ENCODE results near the gene CYRIA. TPM values are rescaled to one million over a fixed set of nuclear protein-coding genes. Genes with fewer than 3 reads are reported as not detected.
A peak's percentile ranks its signal among the peaks of the same experiment; 100 is the strongest.

The CYRIA gene
- total RNA-seq, 4 donors from 2014 or later, result 1.8 to 4.0 (median 3.7) TPM

DNA sequence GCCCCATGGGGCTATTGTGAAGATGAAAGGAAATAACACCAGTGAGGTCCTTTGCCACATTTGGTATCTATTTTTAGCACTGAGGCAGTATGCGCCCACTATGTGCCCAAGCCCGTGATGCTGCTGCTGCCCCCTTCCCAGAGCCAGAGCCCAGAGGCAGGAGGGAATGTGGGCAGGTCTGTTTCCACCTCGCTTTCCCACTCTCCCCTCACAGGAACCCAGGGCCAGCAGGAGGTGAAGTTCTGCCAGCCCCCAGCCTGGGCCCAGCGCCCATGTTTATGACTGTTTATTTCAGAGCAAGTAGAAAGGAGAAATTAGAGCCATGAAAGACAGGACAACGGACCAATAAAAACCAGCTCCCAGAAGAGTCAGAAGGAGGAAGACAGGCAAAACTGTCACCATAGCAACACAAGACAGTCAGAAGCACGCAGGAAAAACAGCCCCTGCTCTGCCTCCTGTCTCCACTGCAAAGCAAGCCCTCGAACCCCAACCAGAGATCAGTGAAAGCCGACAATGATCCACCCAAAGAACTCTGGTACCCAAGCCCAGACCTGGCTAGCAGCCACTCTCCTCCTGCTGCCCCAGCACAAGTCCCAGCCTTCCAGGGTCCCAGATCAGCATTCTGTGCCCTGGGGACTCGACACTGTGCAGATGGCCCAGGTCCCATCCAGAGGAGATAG, 1.4 kb downstream of the CYRIA start:
- WGBS, result 44% methylated on average over 9 of the region's 9 CpGs
- TF ChIP-seq EP300 (IDR thresholded peaks at IDR 0.05) (no peak), POLR2A (IDR thresholded peaks at IDR 0.05) (no peak), POLR2AphosphoS5 (IDR thresholded peaks at IDR 0.05) (no peak)
- TF ChIP-seq, protein P1, sequence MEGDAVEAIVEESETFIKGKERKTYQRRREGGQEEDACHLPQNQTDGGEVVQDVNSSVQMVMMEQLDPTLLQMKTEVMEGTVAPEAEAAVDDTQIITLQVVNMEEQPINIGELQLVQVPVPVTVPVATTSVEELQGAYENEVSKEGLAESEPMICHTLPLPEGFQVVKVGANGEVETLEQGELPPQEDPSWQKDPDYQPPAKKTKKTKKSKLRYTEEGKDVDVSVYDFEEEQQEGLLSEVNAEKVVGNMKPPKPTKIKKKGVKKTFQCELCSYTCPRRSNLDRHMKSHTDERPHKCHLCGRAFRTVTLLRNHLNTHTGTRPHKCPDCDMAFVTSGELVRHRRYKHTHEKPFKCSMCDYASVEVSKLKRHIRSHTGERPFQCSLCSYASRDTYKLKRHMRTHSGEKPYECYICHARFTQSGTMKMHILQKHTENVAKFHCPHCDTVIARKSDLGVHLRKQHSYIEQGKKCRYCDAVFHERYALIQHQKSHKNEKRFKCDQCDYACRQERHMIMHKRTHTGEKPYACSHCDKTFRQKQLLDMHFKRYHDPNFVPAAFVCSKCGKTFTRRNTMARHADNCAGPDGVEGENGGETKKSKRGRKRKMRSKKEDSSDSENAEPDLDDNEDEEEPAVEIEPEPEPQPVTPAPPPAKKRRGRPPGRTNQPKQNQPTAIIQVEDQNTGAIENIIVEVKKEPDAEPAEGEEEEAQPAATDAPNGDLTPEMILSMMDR (IDR thresholded peaks at IDR 0.05), result no peak
- H3K9me3 ChIP-seq, result no peaks in the 10 kb centered on the region
- peak overlapping the region; percentile 65 for H3K4me3 ChIP-seq
- H3K4me1 ChIP-seq, result peaks cover 29% of the 10 kb centered on the region
- DNase-seq (ENCODE audit: low spot score in 2 of 2), result no peak
- no peaks in the 10 kb centered on the region for H3K27me3 ChIP-seq
- H3K36me3 ChIP-seq, result no peaks in the 10 kb centered on the region
- peak overlapping the region; percentile 34 for H3K27ac ChIP-seq

DNA sequence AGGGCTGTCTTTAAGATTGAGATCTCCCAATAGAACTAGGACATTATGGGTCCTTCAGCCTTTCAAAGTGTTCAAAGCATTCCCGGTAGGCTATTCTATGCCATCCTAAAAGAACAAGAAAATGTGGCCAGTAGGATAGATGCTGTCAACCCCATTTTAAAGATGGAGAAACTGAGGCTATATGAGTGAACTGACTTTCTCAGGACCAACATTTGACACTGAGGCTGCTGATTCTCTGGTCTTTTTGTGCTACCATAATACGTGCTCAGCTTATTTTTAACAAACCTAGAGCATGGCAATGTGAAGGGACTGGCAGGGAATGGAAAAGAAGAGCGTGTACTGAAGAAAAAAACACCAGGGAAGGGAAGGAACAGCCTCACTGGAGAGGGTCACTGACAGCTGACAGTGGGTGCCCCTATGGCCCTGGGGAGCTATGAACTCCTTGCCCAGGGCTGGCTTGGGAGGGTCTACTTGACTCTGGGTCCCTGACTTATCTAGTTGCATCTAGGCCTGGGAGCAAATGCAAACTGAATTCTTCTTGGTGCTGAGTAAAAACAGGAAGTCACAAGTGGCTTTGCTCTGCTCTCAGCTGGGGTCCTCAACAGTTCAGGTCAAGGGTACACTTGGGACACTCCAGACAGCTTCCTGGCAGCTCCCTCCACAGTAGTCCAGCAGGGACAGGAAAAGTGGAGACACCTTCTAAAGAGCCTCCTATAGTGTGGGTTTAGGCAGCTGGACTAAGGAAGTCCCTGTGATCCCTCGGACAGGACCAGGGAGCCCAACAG, 2.3 kb downstream of the CYRIA start:
- Histone ChIP-seq H3K36me3 (no peaks in the 10 kb centered on the region), H3K27ac (no peak overlapping the region), H3K4me3 (no peak overlapping the region), H3K4me1 (peaks cover 29% of the 10 kb centered on the region), H3K9me3 (no peaks in the 10 kb centered on the region), H3K27me3 (no peaks in the 10 kb centered on the region)
- TF ChIP-seq EP300 (IDR thresholded peaks at IDR 0.05) (no peak), POLR2AphosphoS5 (IDR thresholded peaks at IDR 0.05) (no peak), POLR2A (IDR thresholded peaks at IDR 0.05) (no peak)
- TF ChIP-seq, protein P1 (IDR thresholded peaks at IDR 0.05), result no peak
- 87% methylated on average over 3 of the region's 4 CpGs for WGBS
- DNase-seq (ENCODE audit: low spot score in 2 of 2), result no peak

DNA sequence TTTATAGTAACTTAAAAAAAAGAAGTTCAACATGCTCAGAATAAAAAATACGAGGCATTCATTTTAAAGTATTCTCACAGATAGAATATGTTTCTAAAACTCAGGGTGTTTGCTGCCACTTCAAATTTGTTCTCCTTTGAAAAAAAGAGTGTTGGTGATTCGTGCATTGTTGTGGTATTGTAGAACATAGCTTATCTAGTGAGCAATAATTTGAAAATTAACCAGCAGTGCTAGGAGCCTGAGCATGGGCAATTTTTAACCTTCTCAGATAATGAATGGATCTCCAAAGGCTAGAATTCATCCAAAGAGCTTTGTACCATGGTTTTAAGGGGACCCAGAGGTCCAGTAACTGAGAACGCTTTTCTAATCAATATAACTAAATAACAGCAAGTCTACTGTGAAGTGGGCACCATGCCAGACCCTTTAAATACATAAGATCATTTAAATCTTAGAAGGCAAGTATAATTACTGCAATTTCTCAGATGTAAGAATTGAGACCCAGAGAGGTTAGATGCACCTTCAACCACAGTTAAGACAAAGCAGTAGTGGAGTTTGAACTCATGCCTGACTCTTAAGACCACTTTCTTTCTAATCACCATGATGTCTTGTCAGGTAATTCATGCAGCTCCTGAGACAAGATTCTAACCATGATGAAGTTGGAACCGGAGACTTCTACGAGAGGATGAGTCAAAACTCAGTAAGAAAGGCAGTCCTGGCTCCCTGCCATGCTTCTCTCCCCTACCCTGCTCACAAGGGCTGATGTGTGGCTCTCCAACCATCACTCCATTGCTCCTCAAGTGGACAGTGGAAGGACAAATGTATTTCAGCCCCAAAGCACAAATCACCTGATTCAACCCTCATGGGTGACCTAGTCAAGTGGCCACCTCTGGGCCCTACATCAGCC, 3.4 kb downstream of the CYRIA start:
- DNase-seq (ENCODE audit: low spot score in 2 of 2), result no peak
- WGBS, result 85% methylated on average over 5 of the region's 5 CpGs
- TF ChIP-seq POLR2A (IDR thresholded peaks at IDR 0.05) (no peak), POLR2AphosphoS5 (IDR thresholded peaks at IDR 0.05) (no peak), EP300 (IDR thresholded peaks at IDR 0.05) (no peak)
- TF ChIP-seq, protein P1 (IDR thresholded peaks at IDR 0.05), result no peak
- no peaks in the 10 kb centered on the region for H3K27me3 ChIP-seq
- H3K4me1 ChIP-seq, result peaks cover 29% of the 10 kb centered on the region
- no peaks in the 10 kb centered on the region for H3K36me3 ChIP-seq
- no peak overlapping the region for H3K27ac ChIP-seq
- H3K4me3 ChIP-seq, result no peak overlapping the region
- H3K9me3 ChIP-seq, result no peaks in the 10 kb centered on the region

DNA sequence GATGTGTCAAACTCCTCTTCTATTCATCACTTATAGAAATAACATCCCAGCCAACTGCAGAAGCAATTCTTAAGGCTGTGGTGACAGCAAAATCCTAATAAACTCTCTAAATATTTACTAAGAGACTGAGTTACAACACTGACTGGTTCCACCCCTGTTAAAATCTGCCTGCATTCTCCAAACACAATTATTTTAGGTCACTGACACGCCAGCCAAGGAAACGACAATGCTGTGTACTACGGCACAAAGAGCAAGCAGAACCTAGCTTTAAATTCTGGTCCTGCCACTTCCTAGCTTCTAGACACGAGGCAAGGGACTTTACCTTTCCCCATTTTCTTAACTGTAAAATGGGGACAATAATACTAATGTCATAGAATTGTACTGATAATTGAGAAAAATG, 4.1 kb downstream of the CYRIA start:
- Histone ChIP-seq H3K27ac (no peak overlapping the region), H3K4me1 (peaks cover 30% of the 10 kb centered on the region), H3K36me3 (no peaks in the 10 kb centered on the region), H3K27me3 (no peaks in the 10 kb centered on the region), H3K4me3 (no peak overlapping the region), H3K9me3 (no peaks in the 10 kb centered on the region)
- no peak for DNase-seq (ENCODE audit: low spot score in 2 of 2)
- 72% methylated on average over 4 of the region's 4 CpGs for WGBS
- TF ChIP-seq, protein P1 (IDR thresholded peaks at IDR 0.05), result no peak
- TF ChIP-seq POLR2AphosphoS5 (IDR thresholded peaks at IDR 0.05), result no peak
- TF ChIP-seq EP300 (IDR thresholded peaks at IDR 0.05), result no peak
- no peak for TF ChIP-seq POLR2A (IDR thresholded peaks at IDR 0.05)

All from suprapubic skin (tissue), 4 donors.